Activated CD4-positive, CD25-positive, alpha-beta regulatory T cell treated with anti-CD3 and anti-CD28 coated beads, Interleukin-2, amount 50 U/mL, for 24 hours (primary cell): ENCODE data around the gene PNKP.

Source experiments
- ATAC-seq, 2 donors: fragments of 150-1000 bp; cut with Tn5 transposase; one replicate each; pipeline ENCODE4 v1.10.0; 2021; ENCODE audit warnings: mild to moderate bottlenecking in 1 of 2, moderate library complexity in 1 of 2

PNKP gene

DNA sequence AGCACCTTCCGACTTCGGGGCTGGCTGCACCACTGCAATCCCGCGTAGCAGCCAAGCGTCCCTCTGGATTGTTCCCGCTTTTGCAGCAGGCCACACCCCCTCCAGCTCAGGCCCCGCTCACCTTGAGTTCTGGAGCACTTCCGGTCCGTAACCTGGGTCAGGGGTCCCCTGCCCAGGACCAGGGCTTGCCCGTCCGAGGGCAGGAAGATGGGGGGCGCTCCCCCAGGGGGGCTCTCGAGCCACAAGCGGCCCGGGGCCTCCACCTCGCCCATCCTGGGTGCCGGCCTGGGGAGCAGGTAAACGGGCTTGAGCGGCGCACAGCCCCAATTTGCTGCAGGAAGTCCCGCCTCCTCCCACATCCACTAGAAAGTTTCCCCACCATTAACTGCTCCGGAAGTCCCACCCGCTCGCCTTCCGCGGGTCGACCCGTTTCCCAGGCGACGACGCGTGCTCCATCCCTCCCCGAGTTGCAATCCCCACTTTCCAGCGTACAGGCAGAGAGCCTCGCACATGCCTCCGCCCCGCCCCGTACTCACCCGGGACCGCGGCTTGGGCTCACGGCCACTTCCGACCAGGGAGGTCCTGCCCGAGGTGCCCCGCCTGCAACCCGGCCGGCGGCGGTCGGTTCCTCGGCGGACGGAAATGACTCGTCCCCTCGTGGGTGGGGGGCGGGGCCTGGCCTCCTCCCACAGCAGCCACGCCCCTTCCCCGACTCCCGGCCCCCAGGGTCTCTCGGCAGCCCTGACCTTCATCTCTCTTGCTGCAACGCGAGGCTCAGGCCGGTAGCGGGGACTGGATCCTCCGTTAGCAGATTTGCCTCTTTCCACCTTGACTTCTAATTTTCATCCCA, at the start of gene PNKP:
PNKP (minus strand) TSS at position 644 of the 850 bp plus-strand sequence; CDS start at position 272, 372 bp downstream.
- peak; percentile 55 to 60 for ATAC-seq

DNA sequence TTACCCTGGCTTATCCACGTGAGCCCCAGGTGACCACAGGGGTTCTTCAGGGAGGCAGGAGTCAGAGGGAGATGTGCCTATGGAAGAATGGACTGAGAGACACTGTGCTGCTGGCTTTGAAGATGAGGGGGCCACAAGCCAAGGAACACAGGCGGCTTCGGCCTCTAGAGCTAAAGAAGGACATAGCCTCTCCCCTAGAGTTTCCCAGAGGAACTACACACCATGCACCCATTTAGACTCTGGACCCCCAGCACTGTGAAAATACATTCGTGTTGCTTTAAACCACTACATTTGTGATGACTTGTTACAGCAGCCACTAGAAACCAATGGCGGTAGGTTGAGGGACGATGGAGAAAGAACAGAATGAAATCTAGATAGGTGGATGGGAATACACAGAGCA, 47.9 kb upstream of the PNKP start:
- ATAC-seq: no peak

DNA sequence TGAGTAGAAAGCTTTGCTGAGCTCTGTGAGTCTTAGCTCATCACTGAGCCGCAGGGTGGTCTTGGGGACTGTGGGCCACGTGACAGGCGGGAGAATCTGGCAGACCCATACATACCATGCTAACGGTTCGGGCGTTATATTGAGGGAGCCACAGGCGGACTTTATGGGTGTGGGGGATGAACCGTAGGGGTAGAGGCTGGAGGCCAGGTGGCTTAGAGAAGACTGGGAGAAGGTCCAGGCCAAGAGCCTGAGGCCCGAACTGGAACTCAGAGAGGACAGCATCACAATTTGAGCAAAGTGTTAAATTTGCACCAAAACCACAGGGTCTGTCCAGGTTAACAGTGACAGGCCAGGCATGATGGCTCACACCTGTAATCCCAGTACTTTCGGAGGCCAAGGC, 46.3 kb upstream of the PNKP start:
- no peak for ATAC-seq

DNA sequence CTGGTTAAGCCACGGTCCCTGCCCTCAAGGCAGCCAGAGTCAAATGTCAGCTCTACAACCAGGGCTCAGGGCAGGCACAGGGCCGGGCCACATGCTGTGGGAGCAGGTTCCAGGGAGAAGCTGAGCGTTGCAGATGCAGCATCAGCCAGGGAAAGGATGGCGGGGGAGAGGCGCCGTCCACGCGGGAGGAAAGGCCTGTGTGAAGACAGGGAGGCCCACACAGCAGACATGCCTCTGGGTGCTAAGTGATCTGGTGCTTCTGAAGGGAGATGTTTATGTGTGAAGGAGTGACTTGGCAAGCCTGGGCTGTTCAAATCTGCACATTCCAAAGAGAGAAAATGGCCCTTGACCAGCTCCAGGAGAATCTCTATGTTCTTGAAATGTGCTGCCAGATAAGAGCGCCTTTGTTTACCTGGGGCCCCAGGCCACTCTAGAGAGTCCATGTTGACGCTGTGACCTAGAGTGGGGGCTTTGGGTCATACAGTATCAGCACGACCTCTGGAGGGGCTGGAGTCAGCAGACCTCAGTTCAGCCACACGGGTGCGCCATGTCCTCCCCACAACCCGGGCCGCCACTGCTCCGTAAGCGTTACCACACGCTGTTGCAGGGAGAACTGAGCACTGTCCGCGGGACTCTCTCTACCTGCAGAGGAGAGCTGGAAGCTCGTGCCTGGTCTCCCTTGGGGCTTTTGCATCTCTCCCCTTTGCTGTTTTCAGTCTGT, 45.7 kb upstream of the PNKP start:
- ATAC-seq: no peak

DNA sequence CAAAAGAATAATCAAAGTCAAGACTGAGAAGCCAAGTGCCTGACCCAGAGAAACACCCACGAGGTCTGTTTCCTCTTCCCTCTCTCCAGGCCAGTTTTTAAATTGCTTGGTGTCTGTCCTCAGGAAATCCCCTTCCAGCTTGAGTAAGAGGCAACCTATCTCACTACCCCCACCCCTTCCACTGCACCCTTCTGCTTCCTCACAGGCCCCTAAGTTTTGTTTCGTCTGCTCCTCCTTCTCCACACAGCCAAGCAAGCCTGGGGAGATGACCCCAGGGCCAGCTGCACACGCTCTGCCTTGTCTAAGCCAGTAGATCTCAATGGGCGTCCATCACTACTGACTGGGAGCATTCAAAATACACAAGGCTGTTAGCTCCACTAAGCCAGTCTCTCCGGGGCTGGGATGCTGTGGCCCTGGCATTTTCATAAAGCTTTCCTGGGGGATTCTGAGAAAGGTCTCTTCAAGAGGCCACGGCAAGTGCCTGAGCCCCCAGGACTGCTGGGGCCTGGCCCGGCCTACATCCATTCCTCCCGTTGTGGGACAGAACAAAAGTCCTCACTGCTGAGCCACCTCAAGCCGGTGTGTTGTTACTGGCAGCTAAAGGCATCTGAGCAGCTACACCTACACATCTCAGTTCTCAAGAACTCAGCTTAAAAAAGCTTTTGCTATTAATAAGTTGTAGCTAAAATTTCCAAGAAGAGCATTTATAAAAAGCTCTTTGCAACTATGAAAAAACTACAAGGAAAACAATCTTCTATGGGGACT, 44.2 kb upstream of the PNKP start:
- ATAC-seq: peak; percentile 75 to 88

DNA sequence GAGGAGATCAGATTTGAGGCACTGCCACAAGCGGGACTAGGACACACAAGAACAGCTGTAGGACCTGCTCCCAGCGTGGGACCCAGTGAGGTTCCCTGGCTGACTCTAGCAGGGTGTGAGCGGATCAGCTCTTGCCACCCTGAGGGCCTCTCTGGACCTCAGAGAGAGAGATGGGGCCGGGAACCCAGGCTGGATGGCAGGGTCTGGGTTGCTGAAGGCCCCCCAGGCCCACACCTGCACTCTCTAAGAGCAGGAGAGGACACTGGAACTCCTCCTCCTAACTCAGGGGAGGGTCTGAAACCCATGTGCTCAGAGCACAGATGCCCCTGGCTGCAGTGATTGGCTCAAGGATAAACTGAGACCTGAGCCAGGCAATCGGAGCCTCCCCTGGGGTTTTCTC, 42.8 kb upstream of the PNKP start:
- no peak for ATAC-seq

DNA sequence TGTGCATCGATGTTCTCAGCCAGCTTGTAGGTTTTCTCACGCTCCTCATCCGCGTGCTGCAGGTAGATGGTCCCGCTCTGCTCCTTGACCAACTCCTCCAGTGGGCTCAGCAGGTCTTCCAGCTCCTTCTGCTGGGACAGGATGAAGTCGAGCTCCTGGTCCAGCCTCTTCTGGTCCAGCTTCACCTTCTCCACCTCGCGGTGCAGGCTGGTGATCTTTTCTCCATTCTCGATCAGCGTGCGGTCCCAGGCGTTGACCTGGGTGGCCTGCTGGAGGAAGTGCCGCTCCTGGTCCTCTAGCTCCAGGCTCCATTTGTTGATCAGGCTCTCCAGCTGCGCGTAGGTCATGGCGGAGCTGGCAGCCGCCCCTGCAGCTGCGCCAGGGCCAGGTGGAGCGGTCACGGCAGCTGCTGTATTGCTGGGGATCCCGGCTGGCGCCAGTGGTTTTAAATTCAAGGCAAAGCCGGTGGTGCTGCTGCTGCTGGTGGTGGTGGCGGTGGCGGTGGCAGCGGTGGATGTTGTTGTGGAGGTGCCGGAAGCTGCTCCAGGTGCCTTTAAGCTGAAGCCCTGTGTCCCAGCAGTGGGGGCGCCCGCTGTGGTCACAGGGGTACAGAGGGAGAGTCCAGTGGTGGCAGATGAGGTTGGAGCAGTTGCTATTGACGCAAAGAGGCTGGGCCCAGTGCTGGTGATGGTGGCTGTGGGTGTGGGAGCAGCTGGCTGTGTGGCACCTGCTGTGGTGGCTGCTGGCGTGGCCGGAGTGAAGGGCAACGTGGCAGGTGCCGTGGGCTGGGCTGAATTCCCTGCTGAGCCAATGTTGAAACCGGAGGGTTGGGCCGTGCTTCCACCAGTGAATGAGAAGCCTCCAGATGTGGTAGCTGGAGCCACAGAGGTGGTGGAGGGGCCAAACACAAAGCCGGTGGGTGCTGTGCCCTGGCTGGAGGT, 41.4 kb upstream of the PNKP start:
- ATAC-seq: no peak

DNA sequence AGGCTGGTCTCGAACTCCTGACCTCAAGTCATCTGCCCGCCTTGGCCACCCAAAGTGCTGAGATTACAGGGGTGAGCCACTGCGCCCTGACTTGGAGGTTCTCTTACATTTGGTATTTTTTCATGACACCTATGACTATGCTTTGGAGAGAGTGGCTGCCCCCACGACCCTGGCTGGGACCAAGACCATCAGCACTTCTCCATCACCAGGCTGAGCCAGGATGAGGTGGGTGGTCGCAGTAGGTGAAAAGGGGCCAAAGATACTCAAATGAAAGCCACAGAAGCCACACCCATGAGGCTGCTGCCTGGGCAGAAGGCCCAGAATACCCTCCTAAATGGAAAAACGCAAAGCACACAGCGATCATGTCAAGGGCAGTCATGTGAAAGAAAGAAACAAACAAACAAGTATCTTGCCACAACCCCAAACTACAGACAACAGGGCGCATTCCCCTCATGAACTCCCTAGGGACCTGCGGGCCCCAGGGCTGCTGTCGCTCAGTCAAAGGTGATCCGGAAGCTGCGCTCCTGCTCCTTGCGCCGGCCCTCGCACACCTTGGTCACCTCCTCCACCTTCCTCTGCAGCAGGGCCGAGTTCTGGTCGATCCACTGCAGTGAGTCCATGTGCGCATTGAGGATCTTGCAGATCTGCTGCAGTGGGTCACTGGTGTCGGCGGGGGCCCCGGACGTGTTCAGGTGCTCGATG, 40.5 kb upstream of the PNKP start:
- ATAC-seq: no peak

DNA sequence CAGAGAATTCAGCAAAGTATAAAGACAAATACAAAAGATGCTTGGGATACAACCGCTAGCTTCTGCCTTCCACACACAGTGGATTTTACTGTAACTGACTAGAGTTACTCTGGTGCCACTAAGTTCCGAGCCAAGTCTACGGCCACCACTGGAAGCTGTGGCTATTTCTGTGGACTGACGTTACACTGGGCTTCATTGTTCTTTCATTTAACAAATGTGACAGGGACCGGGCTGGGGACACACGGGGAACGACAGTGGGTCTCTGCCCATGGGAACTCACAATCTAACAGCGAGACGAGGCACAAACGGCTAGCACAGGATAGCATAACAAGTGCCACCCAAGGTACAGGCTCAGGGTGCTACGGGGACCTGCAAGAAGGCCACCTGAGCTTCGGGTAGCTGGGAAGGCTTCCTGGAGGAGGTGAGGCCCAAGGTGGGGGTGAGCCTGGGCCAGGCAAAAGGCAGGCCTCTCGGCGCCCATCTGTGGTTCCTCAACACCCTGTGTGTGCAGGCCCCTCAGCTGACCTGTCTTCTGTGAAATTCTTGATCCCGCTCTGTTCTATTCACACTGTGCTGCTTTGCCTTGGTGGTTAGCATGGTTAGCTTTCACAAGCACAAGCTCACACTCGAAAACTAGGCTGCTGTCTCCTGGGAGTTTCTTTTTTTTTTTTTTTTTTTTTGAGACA, 39.6 kb upstream of the PNKP start:
- no peak for ATAC-seq

DNA sequence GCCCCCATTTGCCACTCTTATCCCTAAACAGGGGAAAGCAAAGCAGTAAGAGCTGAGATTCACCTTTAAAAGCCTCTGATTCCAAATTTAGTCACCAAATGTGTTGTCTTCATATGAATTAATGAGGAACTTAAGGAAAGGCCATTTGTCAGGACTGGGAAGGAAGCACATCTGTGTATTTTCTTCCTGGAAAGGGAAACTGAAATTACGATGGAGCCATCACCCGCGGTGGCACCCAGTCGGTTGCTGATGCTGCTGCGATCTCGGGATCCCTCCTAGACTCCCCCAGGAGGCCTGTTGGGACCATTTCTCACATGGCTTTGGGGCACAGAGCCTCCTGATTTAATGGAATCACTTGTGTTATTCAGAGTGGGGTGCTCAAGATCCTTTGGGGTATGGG, 36.8 kb upstream of the PNKP start:
- ATAC-seq: no peak

DNA sequence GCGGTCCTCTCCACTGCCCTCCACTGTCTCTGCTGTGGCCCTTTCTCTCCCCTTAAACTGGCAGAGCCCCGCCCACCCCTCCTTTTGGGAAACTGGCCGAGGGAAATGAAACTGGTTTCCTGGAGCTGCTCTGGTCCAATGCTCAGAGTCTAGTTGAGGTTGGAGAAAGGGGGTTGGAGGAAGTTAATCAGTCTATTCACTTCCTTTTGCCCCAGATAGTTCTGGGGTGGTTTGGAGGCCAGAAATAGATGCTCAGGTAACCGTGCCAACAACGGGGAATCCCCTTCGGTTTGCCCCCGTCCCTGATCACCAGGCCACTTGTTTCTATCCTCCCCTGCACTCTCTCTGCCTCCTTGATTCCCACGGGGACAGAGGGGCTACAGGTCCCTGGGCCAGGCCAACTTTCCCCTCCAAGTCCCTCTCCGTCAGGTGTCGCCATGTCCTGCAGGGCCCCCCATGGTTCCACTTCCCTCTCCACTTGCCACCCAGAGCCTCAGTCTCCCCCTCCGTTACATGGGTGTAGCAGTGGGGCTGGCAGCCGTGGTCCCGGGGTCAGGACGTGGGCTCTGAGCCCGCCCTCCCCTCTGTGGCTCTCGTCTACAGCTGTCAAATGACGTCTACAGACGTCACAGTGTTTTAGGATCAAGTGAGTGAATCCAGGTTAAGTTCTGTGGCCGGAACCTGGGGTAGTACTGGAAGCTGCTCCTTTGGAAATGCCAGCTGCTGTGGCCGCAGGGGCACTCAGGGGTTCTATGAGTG, 29.7 kb upstream of the PNKP start, which contains the start of gene IL4I1:
IL4I1 (minus strand) TSS at position 25 of the 759 bp plus-strand sequence. CDS start 727 bp downstream, outside the sequence.
- peak; percentile 60 to 70 for ATAC-seq

DNA sequence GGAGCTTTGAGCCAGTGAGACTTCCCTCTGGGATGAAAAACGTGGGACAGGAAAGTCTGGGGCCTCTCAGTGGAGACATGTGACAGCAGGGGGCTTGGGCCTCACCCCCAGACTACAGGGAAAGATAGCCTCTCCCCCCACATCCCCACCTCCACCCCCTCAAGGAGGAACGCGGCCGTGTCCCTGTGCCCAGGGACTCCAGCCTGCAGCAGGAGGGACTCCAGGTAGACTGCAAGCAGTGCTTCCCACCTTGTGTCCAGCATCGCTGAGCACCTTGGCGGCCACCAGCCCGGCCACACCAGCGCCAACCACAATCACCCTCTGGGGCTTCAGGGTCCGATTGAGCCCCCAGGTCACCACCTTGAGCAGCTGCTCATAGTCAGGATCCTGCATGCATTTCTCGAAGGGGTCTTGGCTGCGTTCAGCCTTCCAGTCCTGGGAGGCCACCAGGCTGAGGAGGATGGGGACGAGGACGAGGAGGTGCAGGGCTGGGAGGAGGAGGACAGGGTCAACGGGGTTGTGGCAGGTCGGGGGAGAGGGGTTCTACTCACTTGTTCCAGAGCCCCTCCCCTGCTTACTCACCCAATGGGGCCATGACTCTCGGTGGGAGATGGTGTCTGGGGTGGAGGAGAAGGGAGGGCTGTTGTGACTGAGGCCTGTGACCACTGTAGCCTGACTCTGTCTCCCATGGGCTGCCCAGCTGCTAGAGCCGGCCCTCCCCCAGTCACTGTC, 28.4 kb upstream of the PNKP start:
- ATAC-seq: no peak

DNA sequence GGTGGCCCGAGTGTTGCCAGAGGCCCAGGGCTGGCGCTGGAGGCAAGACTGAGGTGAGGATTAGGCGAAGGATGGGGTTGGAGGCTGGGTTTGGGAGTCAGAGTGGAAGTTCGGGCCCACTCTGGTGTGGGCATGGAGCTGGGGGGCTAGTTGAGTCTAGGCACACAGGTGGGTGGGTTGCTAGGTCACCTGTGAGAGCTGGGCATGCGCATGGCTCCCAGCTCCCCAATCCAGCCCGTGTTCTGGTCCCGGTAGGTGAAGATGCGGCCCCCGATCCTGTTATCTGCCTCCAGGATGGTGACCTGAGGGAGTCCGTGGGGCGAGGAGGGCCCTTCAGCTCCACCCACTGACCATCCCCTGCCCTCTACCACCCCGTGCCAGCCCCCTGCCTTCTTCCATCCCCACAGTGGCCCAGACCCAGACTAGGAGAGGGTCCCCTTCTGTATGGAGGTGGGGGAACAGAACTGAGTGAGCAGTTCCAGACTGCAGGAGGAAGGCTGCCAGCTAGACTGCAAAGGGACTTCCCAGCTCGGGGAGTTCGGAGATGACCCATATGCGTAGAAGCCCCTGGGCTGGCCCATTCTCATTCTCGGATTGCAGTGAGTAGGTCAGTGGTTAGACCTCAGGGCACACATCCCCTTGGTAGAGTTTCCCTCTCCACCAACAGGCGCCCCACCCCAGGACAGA, 27.6 kb upstream of the PNKP start:
- ATAC-seq: peak; percentile 14 to 36

DNA sequence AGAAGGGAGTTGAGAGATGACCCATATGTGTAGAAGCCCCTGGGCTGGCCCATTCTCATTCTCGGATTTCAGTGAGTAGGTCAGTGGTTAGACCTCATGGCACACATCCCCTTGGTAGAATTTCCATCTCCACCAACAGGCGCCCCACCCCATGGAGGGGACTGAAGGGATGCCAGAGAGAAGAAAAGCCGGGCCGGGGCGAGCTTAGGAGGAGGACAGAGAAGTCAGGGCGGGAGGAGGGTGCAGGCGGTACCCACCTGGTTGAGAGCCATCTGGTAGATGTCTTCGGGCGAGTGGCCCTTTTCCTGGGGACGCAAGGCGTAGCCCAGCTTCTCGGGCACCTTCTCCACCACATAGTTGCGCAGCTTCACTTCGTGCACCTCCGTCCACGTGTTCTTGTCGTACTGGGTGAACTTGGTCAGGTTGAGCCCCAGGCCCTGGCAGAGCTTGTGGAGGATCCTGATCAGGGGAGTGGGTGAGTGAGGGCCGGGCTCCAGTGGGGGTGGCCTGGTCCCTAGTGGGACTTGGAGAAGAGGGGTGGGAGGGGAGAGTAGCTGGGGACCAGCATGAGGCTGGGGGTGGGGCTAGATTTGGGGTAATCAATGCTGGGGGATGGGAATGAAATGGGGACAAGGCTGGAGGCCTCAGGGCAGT, 26.8 kb upstream of the PNKP start:
- no peak for ATAC-seq

DNA sequence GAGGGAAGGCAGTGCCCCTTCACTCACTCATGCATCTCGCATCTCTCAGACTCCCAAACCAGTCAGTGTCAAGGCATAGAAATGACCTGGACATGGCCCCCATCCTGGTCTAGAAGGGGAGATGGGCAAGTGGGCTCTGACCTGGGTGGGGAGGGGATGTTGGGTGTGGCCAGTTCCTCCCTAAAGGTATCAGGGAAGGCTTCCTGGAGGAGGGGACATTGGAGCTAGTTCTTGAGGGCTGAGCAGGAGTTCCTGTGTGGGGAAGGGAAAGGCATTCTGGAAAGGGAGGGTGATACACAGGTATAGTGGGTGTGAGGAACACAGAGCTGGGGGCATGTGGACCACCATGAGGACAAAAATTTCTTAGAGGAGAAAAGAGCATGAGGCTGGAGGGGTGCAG, 25.3 kb upstream of the PNKP start:
- ATAC-seq: no peak

DNA sequence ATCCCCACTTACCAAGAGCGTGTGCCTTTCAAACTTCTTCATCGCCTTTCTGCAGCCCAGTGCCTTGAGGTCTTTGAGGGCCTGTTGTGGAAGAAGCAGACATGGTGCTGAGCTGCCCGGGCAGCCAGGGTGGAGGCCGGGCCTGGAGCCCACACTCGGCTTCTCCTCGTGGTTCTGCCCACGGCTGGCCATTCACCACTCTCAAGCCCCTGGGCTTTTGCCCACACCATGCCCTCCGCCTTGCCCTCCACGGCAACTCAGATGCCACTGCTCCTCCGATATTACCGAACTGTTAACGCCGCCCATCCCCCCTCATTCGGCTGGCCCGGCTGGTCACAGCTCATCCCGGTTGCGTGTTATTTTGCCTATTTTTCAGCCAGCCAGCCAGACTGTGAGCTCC, 24.0 kb upstream of the PNKP start:
- no peak for ATAC-seq

DNA sequence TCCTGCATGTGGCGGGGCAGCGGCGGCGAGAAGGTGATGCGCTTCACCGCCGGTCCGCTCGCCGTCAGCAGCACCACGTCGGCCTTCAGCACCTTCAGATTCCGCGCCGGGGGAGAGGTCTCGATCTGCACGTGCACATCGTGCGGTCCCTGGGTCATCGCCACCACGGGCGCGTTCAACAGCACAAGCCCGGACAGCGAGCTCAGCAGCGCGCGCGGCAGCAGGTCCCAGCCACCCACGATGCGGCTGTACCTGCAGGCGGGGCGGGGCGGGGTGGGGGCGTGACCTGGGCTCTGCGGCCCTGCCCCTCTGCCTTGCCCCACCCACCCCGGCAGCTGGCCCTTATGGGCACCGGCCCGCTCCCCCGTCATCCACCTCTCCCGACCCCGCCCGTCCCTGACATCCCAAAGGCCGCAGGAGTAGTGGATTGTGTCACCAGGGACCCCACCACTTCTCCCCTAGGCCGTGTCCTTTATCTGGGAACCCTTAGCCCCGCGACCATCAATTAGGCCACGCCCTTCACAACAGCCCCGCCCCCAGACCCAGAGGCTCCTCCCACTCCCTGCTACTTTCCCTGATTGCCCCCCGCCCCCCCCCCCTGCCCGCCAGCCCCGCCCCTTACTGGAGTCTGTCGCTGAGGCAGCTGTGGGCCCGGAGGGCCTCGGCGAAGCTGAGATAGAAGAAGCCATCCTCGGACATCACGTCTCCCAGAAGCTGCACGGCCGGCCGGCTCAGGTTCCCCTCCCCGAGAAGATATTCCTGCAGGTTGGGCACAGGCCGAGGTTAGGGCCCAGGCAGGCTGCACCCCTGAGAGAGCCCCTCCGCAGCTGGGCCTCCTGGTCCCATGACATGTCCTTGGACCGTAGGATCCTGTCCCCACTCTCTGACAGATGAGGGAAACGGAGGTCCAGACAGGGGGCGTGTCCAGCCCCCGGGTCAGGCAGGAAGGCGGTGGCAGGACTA, 23.3 kb upstream of the PNKP start:
- peak; percentile 74 to 77 for ATAC-seq
